Measurements from ENCODE around the gene IRAK2.

DNA sequence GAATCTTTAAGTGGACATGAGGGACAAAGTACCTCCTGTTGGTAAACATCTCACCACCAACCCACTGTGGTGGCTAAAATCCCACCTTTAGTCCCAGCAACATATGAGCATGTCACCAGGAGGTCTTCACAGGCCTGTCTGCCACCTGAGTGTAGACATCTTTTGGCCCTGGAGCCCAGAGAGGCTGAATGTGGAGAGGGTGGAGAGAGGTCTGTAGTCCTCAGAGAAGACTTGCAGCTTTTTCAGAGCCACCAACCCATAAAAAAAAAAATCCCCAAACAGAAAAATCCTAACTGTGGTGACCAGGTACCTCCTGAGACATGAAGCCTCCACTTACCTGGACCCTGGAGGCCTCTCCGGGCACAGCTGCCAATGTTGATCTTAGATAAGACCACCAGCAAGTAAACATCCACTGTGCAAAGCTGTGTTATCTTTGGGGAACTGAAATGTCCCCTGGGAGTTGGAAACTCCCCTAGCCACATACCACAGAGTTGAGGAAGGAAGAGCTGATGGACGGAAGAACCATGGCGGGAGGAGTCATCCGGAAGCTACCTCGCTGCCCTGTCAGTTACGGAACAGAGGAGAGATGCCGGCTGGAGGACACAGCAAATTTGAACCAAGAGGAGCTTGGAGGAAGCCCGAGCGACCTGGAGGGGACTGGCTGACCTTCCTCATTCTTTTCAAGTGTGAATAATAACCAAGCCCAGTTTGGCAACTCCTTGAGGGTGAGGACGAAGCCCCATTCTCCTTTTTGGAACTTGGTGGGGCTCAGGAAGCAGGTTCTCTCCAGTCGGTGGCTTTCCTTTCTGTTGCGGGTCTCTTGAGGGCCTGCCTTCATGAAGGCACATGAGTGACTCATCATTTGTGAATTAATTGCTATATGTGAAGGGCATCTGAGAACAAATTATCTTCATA, 128.0 kb downstream of the IRAK2 start, which contains the start of gene GHRL:
- no peak for TF ChIP-seq POLR2AphosphoS5 (IDR thresholded peaks at IDR 0.05; ENCODE audit: low read depth, low read length)
- no peak for TF ChIP-seq CTCF (IDR thresholded peaks at IDR 0.05)
- TF ChIP-seq, protein P1, sequence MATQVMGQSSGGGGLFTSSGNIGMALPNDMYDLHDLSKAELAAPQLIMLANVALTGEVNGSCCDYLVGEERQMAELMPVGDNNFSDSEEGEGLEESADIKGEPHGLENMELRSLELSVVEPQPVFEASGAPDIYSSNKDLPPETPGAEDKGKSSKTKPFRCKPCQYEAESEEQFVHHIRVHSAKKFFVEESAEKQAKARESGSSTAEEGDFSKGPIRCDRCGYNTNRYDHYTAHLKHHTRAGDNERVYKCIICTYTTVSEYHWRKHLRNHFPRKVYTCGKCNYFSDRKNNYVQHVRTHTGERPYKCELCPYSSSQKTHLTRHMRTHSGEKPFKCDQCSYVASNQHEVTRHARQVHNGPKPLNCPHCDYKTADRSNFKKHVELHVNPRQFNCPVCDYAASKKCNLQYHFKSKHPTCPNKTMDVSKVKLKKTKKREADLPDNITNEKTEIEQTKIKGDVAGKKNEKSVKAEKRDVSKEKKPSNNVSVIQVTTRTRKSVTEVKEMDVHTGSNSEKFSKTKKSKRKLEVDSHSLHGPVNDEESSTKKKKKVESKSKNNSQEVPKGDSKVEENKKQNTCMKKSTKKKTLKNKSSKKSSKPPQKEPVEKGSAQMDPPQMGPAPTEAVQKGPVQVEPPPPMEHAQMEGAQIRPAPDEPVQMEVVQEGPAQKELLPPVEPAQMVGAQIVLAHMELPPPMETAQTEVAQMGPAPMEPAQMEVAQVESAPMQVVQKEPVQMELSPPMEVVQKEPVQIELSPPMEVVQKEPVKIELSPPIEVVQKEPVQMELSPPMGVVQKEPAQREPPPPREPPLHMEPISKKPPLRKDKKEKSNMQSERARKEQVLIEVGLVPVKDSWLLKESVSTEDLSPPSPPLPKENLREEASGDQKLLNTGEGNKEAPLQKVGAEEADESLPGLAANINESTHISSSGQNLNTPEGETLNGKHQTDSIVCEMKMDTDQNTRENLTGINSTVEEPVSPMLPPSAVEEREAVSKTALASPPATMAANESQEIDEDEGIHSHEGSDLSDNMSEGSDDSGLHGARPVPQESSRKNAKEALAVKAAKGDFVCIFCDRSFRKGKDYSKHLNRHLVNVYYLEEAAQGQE (IDR thresholded peaks at IDR 0.05; ENCODE audit: insufficient read depth in 1 of 2, low read depth in 2 of 2, low read length in 1 of 2): no peak
- TF ChIP-seq SIN3A (IDR thresholded peaks at IDR 0.05; ENCODE audit: borderline replicate concordance, insufficient read depth, low read depth, low read length): no peak
- TF ChIP-seq TCF7L2 (IDR thresholded peaks at IDR 0.05; ENCODE audit: low read depth, low read length): no peak

All from Panc1 (cell line).